ENCODE measurements around the gene DGKB.

The DGKB gene

DNA sequence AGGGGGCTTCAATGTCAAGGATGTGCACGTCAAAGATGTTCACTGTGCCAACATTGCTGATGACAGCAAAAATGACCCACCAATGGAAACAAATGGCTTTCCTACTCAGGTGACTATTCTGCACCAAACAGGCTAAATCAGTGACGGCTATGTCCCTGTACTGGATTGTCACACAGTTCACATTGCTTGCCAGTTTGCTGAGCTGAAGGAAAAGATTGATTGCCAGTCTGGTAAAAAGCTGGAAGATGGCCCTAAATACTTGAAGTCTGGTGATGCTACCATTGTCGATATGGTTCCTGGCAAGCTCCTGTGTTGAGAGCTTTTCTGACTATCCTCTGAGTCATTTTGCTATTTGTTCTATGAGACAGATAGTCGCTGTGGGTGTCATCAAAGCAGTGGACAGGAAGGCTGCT is 710.9 kb downstream of the DGKB start:
- no peak for DNase-seq

DNA sequence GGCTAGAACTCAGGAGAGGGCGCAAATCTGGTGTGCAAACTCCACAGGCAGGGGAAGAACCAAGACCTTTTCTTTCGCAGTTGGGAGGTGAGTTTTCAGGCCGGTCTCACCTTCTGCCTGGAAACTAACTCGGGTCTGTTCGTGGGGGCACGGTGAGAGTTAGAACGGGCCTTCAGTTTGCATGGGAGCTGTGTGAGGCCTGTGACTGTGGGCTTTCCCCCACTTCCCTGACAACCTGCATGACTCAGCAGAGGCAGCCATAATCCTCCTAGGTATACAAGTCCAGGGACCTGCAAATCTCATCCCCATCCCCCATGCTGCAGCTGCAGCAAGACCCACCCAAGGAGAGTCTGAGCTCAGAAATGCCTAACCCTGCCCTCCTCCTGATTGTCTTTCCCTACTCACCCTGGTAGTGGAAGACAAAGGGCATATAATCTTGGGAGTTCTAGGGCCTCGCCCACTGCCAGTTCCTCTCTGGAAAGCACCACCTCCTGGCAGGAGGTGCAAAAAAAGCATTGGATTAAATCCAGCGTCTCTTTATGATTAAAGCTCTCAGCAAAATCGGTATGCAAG is 718.2 kb downstream of the DGKB start:
- DNase-seq = no peak

DNA sequence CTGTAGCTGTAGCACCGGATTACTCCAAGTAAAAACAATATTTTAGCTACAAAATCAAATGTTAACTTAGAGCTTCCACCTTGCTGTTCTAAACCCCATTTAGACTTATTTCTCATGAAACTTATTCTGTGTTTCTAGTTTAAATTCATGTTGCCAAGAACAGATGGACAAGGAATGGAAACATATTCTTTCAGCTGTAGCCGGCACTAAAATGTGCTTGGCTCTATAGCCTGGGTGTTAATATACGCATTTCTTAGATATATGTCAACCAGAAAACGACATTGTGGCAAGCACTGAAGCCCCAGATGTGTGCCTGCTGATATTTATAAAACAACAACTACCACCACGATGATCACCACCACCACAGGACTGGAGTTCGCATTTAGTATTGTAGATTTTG is 722.8 kb downstream of the DGKB start:
- no peak for DNase-seq

DNA sequence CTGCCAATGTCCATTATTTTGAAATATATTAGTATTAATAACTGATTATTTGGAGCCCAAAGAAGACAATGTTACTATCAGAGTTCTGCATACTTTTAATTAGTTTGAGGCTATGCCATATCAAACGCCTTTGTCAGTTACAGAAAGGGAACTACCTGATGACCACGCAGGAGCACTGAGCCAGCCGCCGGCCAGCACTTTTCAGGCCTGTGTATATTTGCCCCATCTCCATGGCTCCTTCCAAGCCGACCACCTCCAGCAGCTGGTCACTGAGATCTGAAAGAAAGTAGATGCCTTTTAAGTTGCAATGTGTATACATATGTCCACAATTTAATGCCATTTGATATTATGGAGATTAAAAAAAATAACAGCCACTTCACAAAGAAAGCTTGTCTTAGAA is 724.7 kb downstream of the DGKB start:
- no peak for DNase-seq

DNA sequence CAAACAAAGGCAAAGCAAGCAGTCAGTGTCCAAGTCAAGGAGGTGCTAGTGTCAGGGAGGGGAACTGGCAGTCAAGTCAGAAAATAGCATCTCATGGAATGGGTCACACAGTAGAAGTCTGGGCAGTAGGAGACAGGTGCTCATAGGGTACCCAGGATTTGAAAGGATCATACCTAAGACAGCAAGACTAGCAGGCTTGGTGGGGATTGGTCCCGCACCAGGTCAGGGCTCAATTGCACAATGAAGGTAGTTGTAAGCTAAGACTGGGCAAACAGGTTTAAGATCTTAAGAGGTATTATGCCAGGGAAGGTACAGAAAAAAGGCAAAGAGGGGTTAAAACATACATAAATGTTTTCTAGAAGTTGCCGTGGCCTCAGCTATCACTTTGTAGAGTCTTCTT is 731.7 kb downstream of the DGKB start:
- DNase-seq = no peak

DNA sequence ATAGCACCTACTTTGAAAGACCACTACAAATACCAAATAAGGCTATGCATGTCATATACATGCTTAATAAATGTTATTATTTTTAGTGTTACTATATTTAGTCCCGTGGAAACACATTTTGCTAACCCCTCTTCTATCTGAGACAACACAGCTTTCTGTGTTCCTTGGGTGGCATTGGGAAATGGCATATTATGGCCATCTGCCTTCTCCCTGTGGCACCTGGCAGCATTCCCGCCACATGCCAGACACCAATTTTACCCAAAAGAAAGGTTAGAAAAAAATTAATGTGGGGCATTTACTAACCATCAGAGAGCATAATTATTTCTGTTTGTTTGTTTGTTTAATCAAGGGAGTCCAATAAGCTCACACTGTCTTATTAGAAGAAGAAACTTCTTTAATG is 744.4 kb downstream of the DGKB start:
- DNase-seq = no peak

DNA sequence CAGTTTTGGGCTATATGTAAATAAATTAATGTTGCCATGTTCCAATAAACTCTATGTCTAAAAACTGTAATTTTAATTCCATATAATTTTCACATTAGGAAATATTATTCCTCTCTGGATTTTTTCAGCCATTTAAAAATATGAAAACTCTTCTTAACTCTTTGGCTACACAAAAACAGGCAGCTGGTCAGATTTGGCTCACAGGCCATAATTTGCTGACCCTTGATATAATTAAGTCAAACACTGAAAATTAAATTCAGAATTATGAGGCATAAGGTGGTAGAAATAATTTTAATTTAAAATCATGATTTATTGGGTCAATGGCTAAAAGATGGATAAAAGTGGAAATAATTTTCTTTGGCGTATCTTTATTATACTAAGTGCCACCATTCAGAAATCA is 746.1 kb downstream of the DGKB start:
- no peak for DNase-seq

DNA sequence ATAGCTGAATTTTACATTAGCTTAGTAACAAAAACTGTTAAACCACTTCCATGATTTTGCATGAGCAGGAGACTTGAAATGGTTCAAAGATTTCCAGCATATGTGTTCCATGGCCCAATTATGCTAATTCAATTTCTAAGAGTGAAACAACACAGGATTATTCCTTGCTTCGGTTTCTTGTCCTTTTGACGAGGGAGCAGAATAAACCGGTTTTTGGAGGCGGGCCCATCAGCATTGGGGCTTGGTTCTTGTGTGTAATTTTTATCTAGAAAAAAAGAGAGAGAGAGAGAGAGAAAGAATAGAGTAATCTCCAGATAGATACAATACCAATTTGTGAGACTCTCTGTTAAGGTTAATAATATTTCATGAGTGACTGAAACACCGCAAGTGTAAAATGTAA is 753.6 kb downstream of the DGKB start:
- DNase-seq = no peak

DNA sequence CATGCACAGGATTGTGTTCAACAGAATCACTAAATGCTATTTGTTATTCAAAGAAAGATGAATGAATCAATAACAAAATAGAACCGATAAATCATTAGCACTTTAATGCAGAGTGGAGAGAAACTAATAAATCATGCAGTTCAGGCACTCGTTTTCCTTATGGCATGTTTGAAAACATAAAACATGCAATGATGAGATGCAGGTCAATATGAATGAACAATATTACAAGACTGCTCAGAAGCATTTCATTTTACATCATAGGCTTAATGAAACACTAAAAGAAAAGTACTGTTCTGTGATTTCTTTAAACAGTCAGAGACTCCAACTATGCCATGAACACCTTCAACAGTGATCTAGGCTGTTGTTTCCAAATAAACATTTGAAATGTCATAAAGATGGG is 755.0 kb downstream of the DGKB start:
- no peak for DNase-seq

DNA sequence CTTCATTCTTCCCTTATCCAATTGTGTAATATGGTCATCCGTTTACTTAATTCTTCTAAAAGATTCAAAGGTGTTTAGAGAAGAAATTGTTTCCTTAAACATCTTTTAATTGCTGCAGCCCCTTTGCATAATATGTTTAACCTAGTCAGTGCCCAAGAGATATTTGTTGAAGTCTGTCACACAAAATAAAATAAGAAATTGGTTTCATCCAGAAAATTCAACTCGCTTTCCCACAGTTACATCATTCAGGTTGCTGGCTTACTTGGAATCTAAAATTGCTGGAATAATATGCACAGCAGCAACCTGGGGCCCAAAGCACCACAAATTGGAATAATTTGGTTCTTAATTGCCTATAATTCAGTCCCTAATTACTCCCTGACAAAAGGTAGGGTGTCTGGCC is 758.0 kb downstream of the DGKB start:
- DNase-seq = no peak

DNA sequence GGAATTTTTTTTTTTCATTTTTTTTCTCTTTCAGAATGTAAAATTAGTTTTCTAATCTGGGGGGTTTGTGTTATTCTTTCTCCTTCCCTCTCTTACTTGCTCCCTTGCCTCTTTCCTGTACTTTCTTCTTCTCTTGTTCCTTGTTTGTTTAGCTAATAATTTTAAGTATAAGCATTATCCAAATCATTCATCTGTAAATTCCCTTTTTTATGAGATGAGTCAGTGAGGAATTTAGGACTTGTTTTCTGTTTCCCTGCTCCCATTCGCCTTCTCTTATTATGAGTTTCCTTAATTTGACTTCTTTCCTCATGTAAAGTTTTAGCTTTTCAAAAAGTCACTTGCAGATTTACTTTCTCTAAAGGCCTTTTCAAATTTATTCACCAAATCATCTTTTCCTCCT is 758.4 kb downstream of the DGKB start:
- DNase-seq = no peak

DNA sequence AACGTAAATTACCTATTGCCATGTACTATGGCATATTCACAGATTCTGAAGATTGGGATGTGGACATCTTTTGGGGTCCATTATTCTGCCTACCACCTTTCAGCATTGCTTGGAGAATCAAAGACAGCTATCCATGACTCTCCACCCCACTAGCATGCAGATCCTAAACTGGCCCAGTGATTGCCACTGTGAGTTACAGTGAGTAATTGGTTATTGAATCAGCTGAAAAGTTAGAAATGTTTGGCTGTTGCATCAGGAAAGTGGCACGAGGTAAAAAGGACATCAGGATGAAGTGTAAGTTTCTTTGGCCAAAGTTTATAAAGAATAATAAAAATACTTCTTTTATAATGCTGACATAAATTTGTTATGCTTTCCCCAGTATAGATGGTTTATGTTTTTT is 764.9 kb downstream of the DGKB start:
- no peak for DNase-seq

DNA sequence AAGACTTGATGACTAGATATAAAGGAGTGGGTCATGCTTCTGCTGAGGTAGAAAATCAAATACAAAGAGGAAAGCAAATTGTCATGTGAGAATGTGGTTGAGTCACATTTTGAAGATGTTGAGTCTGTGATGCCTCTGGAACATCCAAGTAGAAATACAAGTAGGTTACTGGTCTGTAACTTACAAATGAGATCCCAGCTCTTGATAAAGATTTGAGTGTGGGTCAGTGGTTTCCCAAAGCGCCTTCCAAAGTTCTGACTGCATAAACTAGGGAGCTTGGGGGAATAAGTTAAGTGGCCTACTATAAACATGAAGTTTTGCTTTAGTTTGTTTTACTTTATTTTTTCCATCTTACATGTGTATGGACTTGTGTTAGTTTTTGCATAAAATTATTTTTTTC is 768.8 kb downstream of the DGKB start:
- DNase-seq = no peak

DNA sequence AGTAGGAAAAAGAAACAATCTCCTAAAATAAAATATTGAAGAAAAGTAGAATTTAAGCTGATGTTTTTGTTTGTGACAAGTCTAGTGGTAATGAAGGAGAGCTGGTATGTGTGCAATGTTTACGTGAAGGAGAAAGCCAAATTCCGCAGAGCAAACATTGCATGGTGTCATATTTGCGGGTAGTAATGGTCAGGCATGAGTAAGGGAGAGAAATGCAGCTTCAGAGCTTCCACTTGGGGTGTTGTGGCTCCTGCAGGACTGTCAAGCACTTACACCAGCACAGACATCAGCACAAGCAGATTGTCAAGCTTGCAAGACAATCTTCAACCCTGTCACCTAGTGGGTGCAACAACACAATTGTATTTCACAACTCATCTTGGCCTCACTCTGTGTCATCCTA is 776.6 kb downstream of the DGKB start:
- DNase-seq = no peak

DNA sequence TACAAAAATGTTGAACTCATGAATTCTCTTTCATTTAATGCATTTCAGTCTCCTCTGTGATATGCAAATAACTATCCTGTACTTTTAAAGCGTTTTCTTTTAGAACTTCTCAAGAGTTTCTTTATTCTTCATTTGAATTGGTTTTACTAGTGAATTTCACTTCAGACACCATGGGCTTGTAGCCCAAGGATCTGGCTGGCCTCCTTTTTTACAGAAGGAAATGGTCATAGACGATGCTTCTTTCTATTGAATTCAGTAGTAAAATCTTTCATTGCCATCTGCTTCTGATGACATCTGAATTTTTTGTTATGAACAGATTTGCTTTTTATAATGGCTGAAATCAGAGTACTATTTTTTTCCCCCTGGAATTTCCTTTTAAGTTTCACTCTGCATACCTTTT is 777.8 kb downstream of the DGKB start:
- no peak for DNase-seq

DNA sequence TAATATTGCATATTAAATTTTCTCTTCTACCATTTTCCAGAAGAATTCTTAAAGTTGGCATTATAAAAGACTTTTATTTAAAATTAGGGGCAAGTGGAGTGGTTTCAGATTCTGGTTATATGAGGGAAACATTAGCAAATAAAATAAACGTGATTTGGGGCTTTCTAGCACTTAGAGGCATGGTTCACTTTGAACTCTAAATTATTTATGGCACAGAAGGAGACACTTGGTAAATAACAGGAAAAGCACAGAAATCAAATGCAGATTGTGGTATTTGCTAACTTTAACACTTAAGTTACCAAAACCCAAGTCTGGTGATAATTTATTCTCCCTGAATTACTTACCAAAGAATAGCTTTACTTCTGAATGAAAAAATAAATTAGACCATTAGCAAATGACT is 778.6 kb downstream of the DGKB start:
- DNase-seq = no peak

DNA sequence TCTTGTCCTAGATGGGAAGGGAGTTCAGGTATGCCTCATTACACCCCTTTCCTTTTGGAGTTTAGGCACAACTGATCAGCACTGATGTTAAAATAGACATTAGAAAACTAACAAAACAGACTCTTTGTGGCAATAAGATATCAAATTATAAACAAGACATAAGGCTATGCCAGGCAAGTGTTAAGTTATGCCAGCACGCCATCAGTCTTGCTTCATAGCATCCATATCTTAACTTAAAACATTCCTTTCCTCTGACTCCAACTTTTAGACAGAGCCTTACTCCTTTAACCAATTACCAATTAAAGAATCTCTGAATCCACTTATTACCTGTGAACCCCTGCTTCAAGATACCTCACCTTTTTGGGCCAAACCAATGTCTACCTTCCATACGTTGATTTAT is 786.9 kb downstream of the DGKB start:
- DNase-seq = no peak

DNA sequence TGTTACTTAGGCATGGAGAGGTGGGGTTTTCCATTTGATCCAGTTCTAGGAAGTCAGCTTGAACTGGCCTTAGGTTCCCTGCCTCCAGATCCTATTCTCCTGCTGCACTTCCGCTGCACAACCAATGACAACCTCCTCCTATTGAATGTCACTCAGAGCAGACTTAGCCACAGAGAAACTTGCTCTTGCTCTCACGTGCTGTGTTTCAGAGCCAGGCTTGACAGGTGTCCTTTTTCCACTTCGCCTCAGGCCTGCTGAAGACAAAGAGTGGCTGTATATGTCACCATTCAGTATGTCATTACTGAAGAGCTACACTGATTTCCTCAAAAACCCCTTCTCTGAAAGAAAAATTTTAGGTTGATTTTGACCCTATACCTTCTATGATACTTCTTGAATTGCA is 797.7 kb downstream of the DGKB start:
- no peak for DNase-seq

DNA sequence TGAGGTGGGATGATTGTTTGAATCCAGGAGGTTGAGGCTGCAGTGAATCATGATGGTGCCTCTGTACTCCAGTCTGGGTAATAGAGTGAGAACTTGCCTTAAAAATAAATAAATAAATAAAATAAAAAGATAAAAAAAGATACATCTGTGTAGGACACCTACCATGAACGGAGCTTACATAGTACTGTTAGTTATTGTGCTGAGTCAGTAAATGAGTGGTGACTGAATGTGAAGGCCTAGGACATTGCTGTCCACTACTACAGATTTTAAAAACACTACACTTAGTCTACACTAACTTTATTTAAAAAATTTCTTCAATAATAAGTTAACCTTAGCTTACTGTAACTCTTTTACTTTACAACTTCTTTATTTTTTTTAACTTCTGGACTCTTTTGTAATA is 806.4 kb downstream of the DGKB start:
- no peak for DNase-seq

DNA sequence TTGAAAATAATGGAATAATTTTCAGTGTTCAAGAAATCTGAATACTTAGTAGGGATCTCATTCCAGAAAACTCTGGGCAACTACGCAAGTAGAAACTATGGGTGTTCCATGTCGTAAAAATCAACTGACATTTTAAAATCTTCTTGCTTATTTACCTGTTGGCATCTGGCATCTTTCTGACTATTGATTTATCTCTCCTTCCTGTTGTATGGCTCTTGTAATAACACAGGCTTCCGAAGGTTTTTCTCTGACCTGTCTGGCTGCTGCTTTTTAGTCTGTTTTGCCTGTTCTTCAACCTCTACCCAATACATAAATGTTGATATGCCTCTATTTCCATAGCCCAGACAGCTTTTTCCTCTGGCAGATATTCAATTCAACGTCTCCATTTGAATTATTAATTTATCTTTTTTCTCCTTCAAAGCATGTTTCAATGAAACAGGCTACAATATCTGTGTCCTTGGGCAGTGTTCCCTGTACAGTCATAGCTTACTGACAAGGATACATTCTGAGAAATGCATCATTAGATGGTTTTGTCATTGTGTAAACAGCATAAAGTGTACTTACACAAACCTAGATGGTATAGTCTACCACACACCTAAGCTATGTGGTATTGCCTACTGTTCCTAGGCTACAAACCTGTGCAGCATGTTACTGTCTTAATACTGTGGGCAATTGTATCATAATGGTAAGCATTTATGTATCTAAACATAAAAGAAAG is 807.2 kb downstream of the DGKB start:
- no peak for DNase-seq

All from activated CD4-positive, CD25-positive, alpha-beta regulatory T cell (primary cell).